BJ (cell line): ENCODE measurements around the gene FUCA1. TPM values are rescaled to one million over a fixed set of nuclear protein-coding genes. Genes with fewer than 3 reads are reported as not detected.

ENCODE experiments used
- CTCF ChIA-PET: fragments of 350-600 bp; formaldehyde crosslinking; extraction: SDS; loops from one replicate; lab custom pipeline; 2021; ENCODE audit warnings: antibody characterized with exemption, inconsistent platforms; lab: Yijun Ruan, JAX
- POLR2A ChIA-PET: fragments of 300-600 bp; sonication (Branson Sonifier 250); formaldehyde crosslinking; extraction: SDS; loops from one replicate; lab custom pipeline; 2021; ENCODE audit warnings: antibody characterized with exemption; lab: Charles Lee
- DNase-seq: peaks from one replicate; pipeline ENCODE4 v3.0.0-alpha.2; 2011; ENCODE audit warnings: low read depth
- H3K27me3 ChIP-seq: 2 replicates; pipeline ENCODE4 v1.6.0; 2011; ENCODE audit warnings: low read length; ENCODE audit not compliant: control insufficient read depth, insufficient read depth
- H3K36me3 ChIP-seq: 2 replicates; pipeline ENCODE4 v1.5.1; 2011; ENCODE audit warnings: low read length; ENCODE audit not compliant: control insufficient read depth, insufficient read depth
- H3K4me3 ChIP-seq: 2 replicates; pipeline ENCODE4 v1.5.1; 2011; ENCODE audit warnings: low read depth, mild to moderate bottlenecking, control low read depth, low read length
- CTCF ChIP-seq: IDR thresholded peaks from 2 replicates; pipeline ENCODE4 v1.5.1; 2011; ENCODE audit warnings: low read depth, mild to moderate bottlenecking, control low read depth, inconsistent platforms, low read length, moderate library complexity; ENCODE audit not compliant: insufficient read depth
- polyA plus RNA-seq: library from polyadenylated mRNA; depleted of rRNA; stranded (reverse); fragments of >200 nt; gene quantifications from 2 replicates; pipeline ENCODE4 v1.2.3, GENCODE V29; 2011

Gene FUCA1
- polyA plus RNA-seq, 1 experiment: 12.5 TPM

GRCh38 chr1:23913212-23913880 is 45.3 kb upstream of the FUCA1 start, which contains the start of gene CNR2:
CNR2 (minus strand) TSS chr1:23913362; CDS start chr1:23875617, 37,745 bp downstream.
- ChIA-PET CTCF (interaction anchor here (1.0 kb wide), 1 partner anchor 142 kb away, joined by 3 read pairs; no protein-coding TSS in a partner anchor), POLR2A (interaction anchor here (0.6 kb wide), 1 partner anchor 40 kb away, joined by 3 read pairs; no protein-coding TSS in a partner anchor)
- Histone ChIP-seq H3K4me3 (no peak within 1 kb of the TSS), H3K27me3 (peaks cover 6% of the 10 kb centered on the region), H3K36me3 (no peaks in the 10 kb centered on the region)
- no peak for TF ChIP-seq CTCF
- no peak for DNase-seq

- no peak overlapping the region for H3K4me3 ChIP-seq
- CTCF ChIA-PET: no interaction called here
- no peak for TF ChIP-seq CTCF
- DNase-seq: no peak
- H3K27me3 ChIP-seq: peaks cover 6% of the 10 kb centered on the region
- POLR2A ChIA-PET: no interaction called here
- H3K36me3 ChIP-seq: no peaks in the 10 kb centered on the region
Observed at GRCh38 chr1:23911921-23912320, 43.8 kb upstream of the FUCA1 start.

DNA sequence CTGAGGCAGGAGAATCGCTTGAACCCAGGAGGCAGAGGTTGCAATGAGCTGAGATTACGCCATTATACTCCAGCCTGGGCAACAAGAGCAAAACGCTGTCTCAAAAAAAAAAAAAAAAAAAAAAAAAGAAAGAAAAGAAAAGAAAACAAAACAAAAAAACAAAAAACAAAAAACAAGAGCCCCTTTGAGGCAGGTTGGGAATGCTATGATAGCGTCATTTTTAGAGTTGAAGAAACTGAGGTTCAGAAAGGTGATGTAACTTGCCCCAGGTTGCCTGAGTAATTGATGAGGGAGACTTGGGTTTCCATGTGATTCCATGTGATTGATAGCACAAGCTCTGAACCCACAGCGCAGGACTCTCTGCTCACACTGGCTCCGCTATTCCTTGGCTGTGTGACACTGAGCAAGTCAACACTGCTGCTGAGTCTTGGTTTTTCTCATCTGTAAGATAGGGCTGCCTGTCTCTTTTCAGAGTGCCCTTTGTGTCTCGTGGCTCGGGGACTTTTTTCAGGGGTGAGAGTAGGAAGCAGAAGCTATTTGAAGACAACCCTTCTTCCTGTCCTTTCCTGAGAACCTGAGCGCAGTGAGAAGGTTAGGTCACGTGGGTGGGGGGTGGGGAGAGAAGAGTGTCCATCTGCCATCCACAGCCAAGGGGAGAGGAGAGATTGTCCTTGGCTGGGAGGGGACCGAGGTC is 42.6 kb upstream of the FUCA1 start:
- CTCF ChIA-PET: interaction anchor here (1.2 to 1.5 kb wide), 2 partner anchors 100 to 139 kb away, joined by 4 to 5 read pairs; no protein-coding TSS in a partner anchor
- POLR2A ChIA-PET: no interaction called here
- TF ChIP-seq CTCF: no peak

DNA sequence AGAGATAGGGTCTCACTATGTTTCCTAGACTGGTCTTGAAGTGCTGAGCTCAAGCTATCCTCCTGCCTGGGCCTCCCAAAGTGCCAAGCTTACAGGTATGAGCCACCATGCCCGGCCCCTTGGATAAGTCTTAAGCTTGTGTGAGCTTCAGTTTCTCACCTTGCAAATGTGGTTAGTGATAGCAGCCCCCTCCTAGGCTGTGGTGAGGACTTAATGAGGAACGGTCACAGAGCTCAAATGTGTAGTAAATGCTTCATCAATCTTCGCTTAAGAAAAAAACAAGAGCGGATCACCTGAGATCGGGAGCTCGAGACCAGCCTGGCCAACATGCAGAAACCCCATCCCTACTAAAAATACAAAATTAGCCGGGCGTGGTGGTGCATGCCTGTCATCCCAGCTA is 42.1 kb upstream of the FUCA1 start:
- ChIA-PET POLR2A (no interaction called here), CTCF (interaction anchor here (1.2 to 1.5 kb wide), 2 partner anchors 99 to 138 kb away, joined by 4 to 5 read pairs; no protein-coding TSS in a partner anchor)
- no peak for TF ChIP-seq CTCF
- no peak for DNase-seq
- Histone ChIP-seq H3K36me3 (no peaks in the 10 kb centered on the region), H3K4me3 (no peak overlapping the region), H3K27me3 (peaks cover 7% of the 10 kb centered on the region)

More for the DNA sequence above, 42.6 kb upstream of the FUCA1 start:
- Histone ChIP-seq H3K27me3 (peaks cover 7% of the 10 kb centered on the region), H3K36me3 (no peaks in the 10 kb centered on the region), H3K4me3 (no peak overlapping the region)
- DNase-seq: no peak

DNA sequence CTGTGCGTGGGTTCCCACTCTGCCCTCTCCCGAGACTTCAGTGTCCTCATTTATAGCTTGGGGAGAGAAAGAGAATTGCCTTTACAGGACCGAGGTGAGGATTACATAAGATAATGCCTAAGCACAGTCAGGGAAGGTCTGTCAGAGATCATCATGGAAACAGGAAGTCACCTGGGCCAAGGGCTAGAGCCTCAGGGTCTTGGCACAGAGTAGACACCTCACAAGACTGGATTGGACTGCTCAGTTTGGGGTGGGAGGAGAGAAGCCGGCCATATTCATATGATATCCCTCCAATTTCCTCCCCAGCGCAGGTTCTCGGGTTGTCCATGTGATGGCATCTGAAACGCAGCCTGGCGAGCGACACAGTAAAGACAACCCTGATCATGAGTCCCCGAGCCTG is 41.3 kb upstream of the FUCA1 start:
- TF ChIP-seq CTCF: no peak
- ChIA-PET POLR2A (interaction anchor here (0.5 kb wide), 1 partner anchor 131 kb away, joined by 3 read pairs; the partner anchor contains the start of gene PITHD1), CTCF (interaction anchor here (1.2 kb wide), 1 partner anchor 99 kb away, joined by 5 read pairs; no protein-coding TSS in a partner anchor)
- DNase-seq: no peak
- H3K36me3 ChIP-seq: no peaks in the 10 kb centered on the region
- H3K4me3 ChIP-seq: no peak overlapping the region
- H3K27me3 ChIP-seq: peaks cover 11% of the 10 kb centered on the region
